GM12865 (cell line): ENCODE results near the gene NME9.

Experiments
- DNase-seq: peaks from one replicate; pipeline ENCODE4 v3.0.0; 2010; ENCODE audit warnings: low read depth
- H3K4me3 ChIP-seq: 2 replicates; pipeline ENCODE4 v1.5.1; 2011; ENCODE audit warnings: mild to moderate bottlenecking, low read depth, low read length, control low read depth
- TF ChIP-seq, protein P1 (sequence below): IDR thresholded peaks from 2 replicates; pipeline ENCODE4 v1.5.1; 2011; ENCODE audit warnings: low read length, control low read depth, low read depth, inconsistent platforms; ENCODE audit not compliant: insufficient read depth; ENCODE audit errors: missing control alignments

NME9 gene

DNA sequence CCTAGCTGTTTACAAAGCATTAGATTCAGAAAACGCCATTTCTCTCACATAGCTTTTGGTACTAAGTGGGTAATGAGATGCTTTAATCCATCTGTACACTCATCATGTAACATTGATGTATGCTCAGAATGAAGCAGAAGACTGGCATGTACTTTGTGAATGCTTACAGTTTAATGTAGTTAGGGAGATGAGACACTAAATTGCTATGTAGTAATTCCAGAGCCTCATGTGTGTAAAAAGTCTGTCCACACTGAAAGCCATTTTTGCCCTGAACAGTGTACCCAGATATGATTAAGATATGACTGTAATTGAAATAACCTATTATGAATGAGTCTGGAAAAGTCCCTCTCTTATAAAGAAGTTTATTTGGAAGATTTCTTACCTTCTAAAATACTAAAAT, 76.0 kb downstream of the NME9 start:
- H3K4me3 ChIP-seq: no peak overlapping the region
- TF ChIP-seq, protein P1, sequence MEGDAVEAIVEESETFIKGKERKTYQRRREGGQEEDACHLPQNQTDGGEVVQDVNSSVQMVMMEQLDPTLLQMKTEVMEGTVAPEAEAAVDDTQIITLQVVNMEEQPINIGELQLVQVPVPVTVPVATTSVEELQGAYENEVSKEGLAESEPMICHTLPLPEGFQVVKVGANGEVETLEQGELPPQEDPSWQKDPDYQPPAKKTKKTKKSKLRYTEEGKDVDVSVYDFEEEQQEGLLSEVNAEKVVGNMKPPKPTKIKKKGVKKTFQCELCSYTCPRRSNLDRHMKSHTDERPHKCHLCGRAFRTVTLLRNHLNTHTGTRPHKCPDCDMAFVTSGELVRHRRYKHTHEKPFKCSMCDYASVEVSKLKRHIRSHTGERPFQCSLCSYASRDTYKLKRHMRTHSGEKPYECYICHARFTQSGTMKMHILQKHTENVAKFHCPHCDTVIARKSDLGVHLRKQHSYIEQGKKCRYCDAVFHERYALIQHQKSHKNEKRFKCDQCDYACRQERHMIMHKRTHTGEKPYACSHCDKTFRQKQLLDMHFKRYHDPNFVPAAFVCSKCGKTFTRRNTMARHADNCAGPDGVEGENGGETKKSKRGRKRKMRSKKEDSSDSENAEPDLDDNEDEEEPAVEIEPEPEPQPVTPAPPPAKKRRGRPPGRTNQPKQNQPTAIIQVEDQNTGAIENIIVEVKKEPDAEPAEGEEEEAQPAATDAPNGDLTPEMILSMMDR: no peak
- no peak for DNase-seq
